IMR-90 (cell line): ENCODE results near the gene PDLIM1. TPM values are rescaled to one million over a fixed set of nuclear protein-coding genes. Genes with fewer than 3 reads are reported as not detected.

Source experiments
- ATAC-seq: fragments of 200-7000 bp; cut with Tn5 transposase; 2 replicates; pipeline ENCODE4 v1.9.1; 2020; ENCODE audit warnings: low read depth, mild to moderate bottlenecking, moderate library complexity
- BruUV-seq: library from RNA; stranded (reverse); fragments of 400-500 nt; replicated peaks from 2 replicates; lab custom pipeline; 2021; lab: Mats Ljungman, UMichigan
- CTCF ChIA-PET: fragments of 300-600 bp; formaldehyde crosslinking; extraction: SDS; loops from one replicate; lab custom pipeline; 2021; ENCODE audit warnings: antibody characterized with exemption; lab: Yijun Ruan, JAX
- POLR2A ChIA-PET: fragments of 300-600 bp; sonication (Branson Sonifier 250); formaldehyde crosslinking; loops from one replicate; lab custom pipeline; 2022; ENCODE audit warnings: antibody characterized with exemption; ENCODE audit not compliant: unreplicated experiment; lab: Charles Lee
- DNase-seq: peaks from one replicate; pipeline ENCODE4 v3.0.0; 2013
- H2AFZ ChIP-seq: replicated peaks from 2 replicates; pipeline ENCODE3; 2013; ENCODE audit warnings: low read length, mild to moderate bottlenecking; ENCODE audit not compliant: poor library complexity
- H2AK5ac ChIP-seq: 2 replicates; pipeline ENCODE4 v1.6.1; 2013; ENCODE audit warnings: low read depth, low read length, inconsistent platforms
- H2AK9ac ChIP-seq: replicated peaks from 2 replicates; pipeline ENCODE3; 2013; ENCODE audit warnings: mild to moderate bottlenecking, low read depth, low read length, moderate library complexity; ENCODE audit not compliant: poor library complexity
- H2BK120ac ChIP-seq: 2 replicates; pipeline ENCODE4 v1.6.1; 2013; ENCODE audit warnings: low read depth, low read length, inconsistent platforms
- H2BK15ac ChIP-seq: 3 replicates; pipeline ENCODE4 v1.6.1; 2013; ENCODE audit warnings: low read depth, low read length, inconsistent platforms
- H2BK20ac ChIP-seq: 2 replicates; pipeline ENCODE4 v1.6.1; 2013; ENCODE audit warnings: low read depth, mild to moderate bottlenecking, inconsistent platforms, low read length, moderate library complexity
- H2BK5ac ChIP-seq: 2 replicates; pipeline ENCODE4 v1.6.1; 2013; ENCODE audit warnings: mild to moderate bottlenecking, low read depth, low read length, inconsistent platforms; ENCODE audit not compliant: poor library complexity, severe bottlenecking
- H3K14ac ChIP-seq: replicated peaks from 2 replicates; pipeline ENCODE4 v1.6.1; 2013; ENCODE audit warnings: low read depth, low read length, inconsistent platforms
- H3K18ac ChIP-seq: 2 replicates; pipeline ENCODE4 v1.6.1; 2013; ENCODE audit warnings: low read depth, low read length, control low read depth
- H3K23ac ChIP-seq: 2 replicates; pipeline ENCODE4 v1.6.1; 2013; ENCODE audit warnings: low read depth, low read length, inconsistent platforms
- H3K27ac ChIP-seq: 2 replicates; pipeline ENCODE4 v1.5.1; 2013; ENCODE audit warnings: mild to moderate bottlenecking, control low read depth, low read length; ENCODE audit not compliant: insufficient read depth
- H3K27me3 ChIP-seq: 2 replicates; pipeline ENCODE4 v1.6.1; 2013; ENCODE audit warnings: low read length; ENCODE audit not compliant: control insufficient read depth, insufficient read depth
- H3K36me3 ChIP-seq: 2 replicates; pipeline ENCODE4 v1.6.1; 2013; ENCODE audit warnings: low read length, mixed read lengths; ENCODE audit not compliant: control insufficient read depth, insufficient read depth
- H3K4ac ChIP-seq: 2 replicates; pipeline ENCODE4 v1.6.1; 2013; ENCODE audit warnings: low read depth, low read length, inconsistent platforms
- H3K4me1 ChIP-seq: 2 replicates; pipeline ENCODE4 v1.6.1; 2013; ENCODE audit warnings: low read length, mixed read lengths; ENCODE audit not compliant: control insufficient read depth, insufficient read depth
- H3K4me2 ChIP-seq: 2 replicates; pipeline ENCODE4 v1.6.1; 2013; ENCODE audit warnings: low read depth, mild to moderate bottlenecking, control low read depth, low read length, moderate library complexity
- H3K4me3 ChIP-seq: 2 replicates; pipeline ENCODE4 v1.5.1; 2013; ENCODE audit warnings: low read depth, mild to moderate bottlenecking, control low read depth, low read length, moderate library complexity; ENCODE audit not compliant: insufficient read depth
- H3K56ac ChIP-seq: 2 replicates; pipeline ENCODE4 v1.6.1; 2013; ENCODE audit warnings: low read length, inconsistent platforms; ENCODE audit not compliant: insufficient read depth; ENCODE audit errors: extremely low read depth
- H3K79me1 ChIP-seq, 2 experiments: 2 replicates each; pipeline ENCODE4 v1.6.1; 2013; ENCODE audit warnings: low read length in 2 of 2, inconsistent platforms in 1 of 2, low read depth in 1 of 2
- H3K9ac ChIP-seq: 2 replicates; pipeline ENCODE4 v1.6.1; 2013; ENCODE audit warnings: low read depth, low read length, control low read depth
- H3K9me1 ChIP-seq: 2 replicates; pipeline ENCODE4 v1.6.1; 2013; ENCODE audit warnings: low read length, inconsistent platforms; ENCODE audit not compliant: insufficient read depth
- H3K9me3 ChIP-seq: 2 replicates; pipeline ENCODE4 v1.6.1; 2013; ENCODE audit warnings: low read length; ENCODE audit not compliant: control insufficient read depth, insufficient read depth
- H4K20me1 ChIP-seq: 2 replicates; pipeline ENCODE4 v1.6.1; 2013; ENCODE audit warnings: low read length, inconsistent platforms; ENCODE audit not compliant: insufficient read depth
- H4K5ac ChIP-seq: 2 replicates; pipeline ENCODE4 v1.6.1; 2013; ENCODE audit warnings: mild to moderate bottlenecking, low read depth, low read length, control low read depth
- H4K8ac ChIP-seq, 2 experiments: 2 replicates each; pipeline ENCODE4 v1.6.1; 2013; ENCODE audit warnings: low read depth in 2 of 2, low read length in 2 of 2, control low read depth in 1 of 2, inconsistent platforms in 1 of 2
- H4K91ac ChIP-seq: 2 replicates; pipeline ENCODE4 v1.6.1; 2013; ENCODE audit warnings: low read depth, low read length, inconsistent platforms; ENCODE audit not compliant: insufficient read depth
- CEBPB ChIP-seq: IDR thresholded peaks from 2 replicates; pipeline ENCODE4 v1.6.1; 2012; ENCODE audit warnings: low read depth, low read length, improper control_type of control experiment
- CTCF ChIP-seq: conservative IDR thresholded peaks from 2 replicates; pipeline ENCODE4 v1.5.1; 2012; ENCODE audit warnings: mild to moderate bottlenecking, low read depth, low read length, improper control_type of control experiment
- ELK1 ChIP-seq: fragments of 150-350 bp; IDR thresholded peaks from 2 replicates; pipeline ENCODE4 v1.6.1; 2016; ENCODE audit warnings: low read depth, mild to moderate bottlenecking, low read length, moderate library complexity, borderline replicate concordance
- MAFK ChIP-seq: IDR thresholded peaks from 2 replicates; pipeline ENCODE4 v1.6.1; 2012; ENCODE audit warnings: low read depth, low read length, improper control_type of control experiment
- RFX5 ChIP-seq: IDR thresholded peaks from 2 replicates; pipeline ENCODE4 v1.8.0; 2012; ENCODE audit warnings: low read depth, mild to moderate bottlenecking, low read length, moderate library complexity
- WGBS, 2 experiments: methylation state at CpG; one replicate each; pipeline versions ENCODE4 v1.1.5 to v1.1.7; 2013; ENCODE audit warnings: missing lambda C conversion rate in 2 of 2; ENCODE audit not compliant: insufficient read length in 1 of 2; ENCODE audit errors: extremely low coverage in 2 of 2; 5-methylcytosine and 5-hydroxymethylcytosine counted together
- dilution Hi-C: fragments of 300-500 bp; cut with HindIII; formaldehyde crosslinking; loops from one replicate; pipeline ENCODE4 v1.14.3; 2018; ENCODE audit warnings: low sequenced_read_pairs; ENCODE audit not compliant: unreplicated experiment
- in situ Hi-C: fragments of 300-500 bp; cut with MboI; formaldehyde crosslinking; loops from 3 replicates; pipeline ENCODE4 v1.14.3; 2019; ENCODE audit warnings: low sequenced_read_pairs, inconsistent platforms, mixed read lengths
- intact Hi-C: fragments of 100-400 bp; cut with micrococcal nuclease; formaldehyde crosslinking; loops from 2 replicates; pipeline ENCODE4 v1.10.0; 2022
- polyA plus RNA-seq, 3 experiments: library from polyadenylated mRNA; depleted of rRNA; stranded (reverse); fragments of >200 nt; gene quantifications; 2 replicates each; pipeline ENCODE4 v1.2.3, GENCODE V29; 2012; ENCODE audit warnings: low replicate concordance in 1 of 3
- total RNA-seq: library from RNA; depleted of rRNA; stranded (reverse); fragments of >200 nt; gene quantifications from 2 replicates; pipeline ENCODE4 v1.2.3, GENCODE V29; 2012
- TF ChIP-seq, protein P1 (sequence below): fragments of 150-350 bp; IDR thresholded peaks from 2 replicates; pipeline ENCODE4 v1.6.1; 2017; ENCODE audit warnings: mild to moderate bottlenecking, antibody characterized with exemption, low read length, low read depth

PDLIM1 gene
- total and polyA plus RNA-seq, 2 of the 4 experiments (the other 2 are of a cell fraction): 30.1 to 187 TPM

GRCh38 chr10:95336702-95337101 is 45.9 kb upstream of the PDLIM1 start:
- 95% methylated on average over 8 of the region's 9 CpGs; no CpG with 5 or more reads in 1 of the 2 experiments for WGBS, 2 experiments
- Histone ChIP-seq H3K4me3 (no peak overlapping the region), H2BK5ac (peak overlapping the region; percentile 5), H2BK120ac (peak overlapping the region; percentile 79), H3K4me1 (peaks cover 28% of the 10 kb centered on the region), H4K20me1 (no peaks in the 10 kb centered on the region), H2AK5ac (peak overlapping the region; percentile 92), H2BK15ac (peak overlapping the region; percentile 78; the same call in 2 of the 3 replicates), H3K27me3 (no peaks in the 10 kb centered on the region), H3K4ac (peak overlapping the region; percentile 100), H2BK20ac (peak overlapping the region; percentile 73; the same call in 1 of the 2 replicates), H4K91ac (peak overlapping the region; percentile 59), H3K23ac (no peak overlapping the region), H2AK9ac (no peak overlapping the region), H3K9me3 (no peaks in the 10 kb centered on the region), H2AFZ (no peak overlapping the region), H3K36me3 (no peaks in the 10 kb centered on the region), H3K9ac (no peak overlapping the region), H4K8ac (no peak overlapping the region; a peak in 1 of 4 replicates), H4K5ac (no peak overlapping the region), H3K9me1 (peaks cover 25% of the 10 kb centered on the region), H3K56ac (no peak overlapping the region), H3K14ac (no peak overlapping the region), H3K4me2 (no peak overlapping the region), H3K79me1 (peaks cover 0 to 6% of the 10 kb centered on the region in 2 experiments; a peak in 1 of 4 replicates), H3K27ac (0 out of 2 replicates have a peak overlapping the region, but pooled peaks have one; percentile 1), H3K18ac (no peak overlapping the region)
- DNase-seq (no peak), ATAC-seq (no peak)
- ChIA-PET CTCF (interaction anchor here (0.8 kb wide), 1 partner anchor 49 kb away, joined by 3 read pairs; no protein-coding TSS in a partner anchor), POLR2A (no interaction called here)
- intact Hi-C loops (no loop called here), in situ Hi-C loops (no loop called here), dilution Hi-C loops (no loop called here)
- TF ChIP-seq RFX5: no peak
- no peak for TF ChIP-seq CTCF
- TF ChIP-seq, protein P1, sequence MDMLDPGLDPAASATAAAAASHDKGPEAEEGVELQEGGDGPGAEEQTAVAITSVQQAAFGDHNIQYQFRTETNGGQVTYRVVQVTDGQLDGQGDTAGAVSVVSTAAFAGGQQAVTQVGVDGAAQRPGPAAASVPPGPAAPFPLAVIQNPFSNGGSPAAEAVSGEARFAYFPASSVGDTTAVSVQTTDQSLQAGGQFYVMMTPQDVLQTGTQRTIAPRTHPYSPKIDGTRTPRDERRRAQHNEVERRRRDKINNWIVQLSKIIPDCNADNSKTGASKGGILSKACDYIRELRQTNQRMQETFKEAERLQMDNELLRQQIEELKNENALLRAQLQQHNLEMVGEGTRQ: no peak
- no peak for TF ChIP-seq CEBPB
- TF ChIP-seq ELK1: no peak
- TF ChIP-seq MAFK: no peak
- no TSS peak for BruUV-seq
